Loucy (cell line): ENCODE data around the gene PAQR7.

Experiments used
- EZH2phosphoT487 ChIP-seq: fragments of 200-600 bp; IDR thresholded peaks from 2 replicates; pipeline ENCODE4 v1.6.1; 2018; ENCODE audit warnings: antibody characterized with exemption, mild to moderate bottlenecking, moderate library complexity, borderline replicate concordance
- TF ChIP-seq, protein P1 (sequence below): fragments of 200-600 bp; sonication (generic); conservative IDR thresholded peaks from 2 replicates; pipeline ENCODE4 v1.5.1; 2014; ENCODE audit warnings: mild to moderate bottlenecking, antibody characterized with exemption, low read length

DNA sequence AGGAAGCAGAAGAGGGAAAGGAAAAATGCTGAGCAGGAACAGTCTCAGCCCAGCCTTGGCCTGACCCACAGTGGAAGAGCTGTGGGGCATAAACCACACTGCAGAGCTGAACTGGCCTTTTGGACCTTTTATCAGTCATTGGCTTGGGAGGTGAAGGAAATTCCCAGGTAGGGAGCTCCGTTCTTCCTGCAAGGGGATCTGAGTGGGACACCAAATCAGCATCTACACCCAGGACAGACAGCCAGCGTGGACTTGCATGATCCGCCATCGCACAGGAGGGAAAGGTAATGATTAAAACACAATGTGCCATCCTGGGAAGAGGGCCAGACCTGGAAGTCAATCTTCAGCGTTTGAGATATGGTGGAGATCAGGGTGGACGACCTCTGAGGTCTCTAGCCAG lies 56.9 kb downstream of the PAQR7 start:
- TF ChIP-seq, protein P1, sequence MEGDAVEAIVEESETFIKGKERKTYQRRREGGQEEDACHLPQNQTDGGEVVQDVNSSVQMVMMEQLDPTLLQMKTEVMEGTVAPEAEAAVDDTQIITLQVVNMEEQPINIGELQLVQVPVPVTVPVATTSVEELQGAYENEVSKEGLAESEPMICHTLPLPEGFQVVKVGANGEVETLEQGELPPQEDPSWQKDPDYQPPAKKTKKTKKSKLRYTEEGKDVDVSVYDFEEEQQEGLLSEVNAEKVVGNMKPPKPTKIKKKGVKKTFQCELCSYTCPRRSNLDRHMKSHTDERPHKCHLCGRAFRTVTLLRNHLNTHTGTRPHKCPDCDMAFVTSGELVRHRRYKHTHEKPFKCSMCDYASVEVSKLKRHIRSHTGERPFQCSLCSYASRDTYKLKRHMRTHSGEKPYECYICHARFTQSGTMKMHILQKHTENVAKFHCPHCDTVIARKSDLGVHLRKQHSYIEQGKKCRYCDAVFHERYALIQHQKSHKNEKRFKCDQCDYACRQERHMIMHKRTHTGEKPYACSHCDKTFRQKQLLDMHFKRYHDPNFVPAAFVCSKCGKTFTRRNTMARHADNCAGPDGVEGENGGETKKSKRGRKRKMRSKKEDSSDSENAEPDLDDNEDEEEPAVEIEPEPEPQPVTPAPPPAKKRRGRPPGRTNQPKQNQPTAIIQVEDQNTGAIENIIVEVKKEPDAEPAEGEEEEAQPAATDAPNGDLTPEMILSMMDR = no peak
- TF ChIP-seq EZH2phosphoT487 = no peak
